IPS DF 19.7 (cell line): ENCODE measurements around the gene PIAS2.
A peak's percentile ranks its signal among the peaks of the same experiment; 100 is the strongest.
"Not testable (repeated sequence)": the region's sequence is repeated elsewhere in the genome, so short reads cannot be mapped to it uniquely, and the experiment has no call there.

Experiments
- DNase-seq: peaks from one replicate; pipeline ENCODE4 v3.0.0-alpha.2; 2013; ENCODE audit warnings: low read depth, low spot score

Gene PIAS2, protein sequence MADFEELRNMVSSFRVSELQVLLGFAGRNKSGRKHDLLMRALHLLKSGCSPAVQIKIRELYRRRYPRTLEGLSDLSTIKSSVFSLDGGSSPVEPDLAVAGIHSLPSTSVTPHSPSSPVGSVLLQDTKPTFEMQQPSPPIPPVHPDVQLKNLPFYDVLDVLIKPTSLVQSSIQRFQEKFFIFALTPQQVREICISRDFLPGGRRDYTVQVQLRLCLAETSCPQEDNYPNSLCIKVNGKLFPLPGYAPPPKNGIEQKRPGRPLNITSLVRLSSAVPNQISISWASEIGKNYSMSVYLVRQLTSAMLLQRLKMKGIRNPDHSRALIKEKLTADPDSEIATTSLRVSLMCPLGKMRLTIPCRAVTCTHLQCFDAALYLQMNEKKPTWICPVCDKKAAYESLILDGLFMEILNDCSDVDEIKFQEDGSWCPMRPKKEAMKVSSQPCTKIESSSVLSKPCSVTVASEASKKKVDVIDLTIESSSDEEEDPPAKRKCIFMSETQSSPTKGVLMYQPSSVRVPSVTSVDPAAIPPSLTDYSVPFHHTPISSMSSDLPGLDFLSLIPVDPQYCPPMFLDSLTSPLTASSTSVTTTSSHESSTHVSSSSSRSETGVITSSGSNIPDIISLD

DNA sequence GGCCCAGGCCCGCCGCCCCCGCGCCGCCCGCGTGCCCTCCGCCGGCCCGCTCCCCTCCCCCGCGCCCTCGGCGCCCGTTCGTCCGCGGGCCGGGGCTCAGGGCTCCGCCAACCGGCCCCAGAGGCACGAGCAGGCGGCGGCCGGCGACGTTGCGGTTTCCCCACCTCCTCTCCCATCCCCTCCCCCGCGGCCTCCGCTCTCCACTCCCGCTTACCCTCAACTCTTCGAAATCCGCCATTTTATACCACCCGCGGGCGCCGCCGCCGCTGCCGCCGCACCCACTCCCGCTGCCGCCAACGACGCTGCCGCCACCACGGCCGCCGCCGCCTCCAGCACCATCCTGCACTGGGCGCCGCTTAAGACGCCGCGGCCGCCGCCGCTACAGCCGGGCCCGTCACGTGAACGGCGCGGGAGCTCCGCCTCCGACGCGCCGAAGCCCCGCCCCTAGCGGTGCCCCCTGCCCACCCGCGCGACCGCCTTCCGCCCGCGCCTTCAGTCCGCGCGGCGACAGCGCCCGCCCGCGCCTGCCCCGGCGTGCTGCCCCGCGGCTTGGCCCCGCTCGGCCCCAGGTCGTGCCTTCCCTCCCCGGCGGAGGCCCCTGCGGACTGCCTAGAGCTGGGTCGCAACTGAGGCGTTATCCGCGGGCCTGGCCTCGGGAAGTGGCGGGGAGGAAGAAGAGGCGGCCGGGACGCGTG lies at the start of gene PIAS2, which contains the start of gene KATNAL2:
PIAS2 (minus strand) TSS at position 400 of the 695 bp plus-strand sequence; CDS start at position 238, 162 bp downstream.
KATNAL2 (plus strand) TSS at position 495 of the 695 bp plus-strand sequence. CDS start 29,271 bp downstream, outside the sequence.
- DNase-seq = no peak

DNA sequence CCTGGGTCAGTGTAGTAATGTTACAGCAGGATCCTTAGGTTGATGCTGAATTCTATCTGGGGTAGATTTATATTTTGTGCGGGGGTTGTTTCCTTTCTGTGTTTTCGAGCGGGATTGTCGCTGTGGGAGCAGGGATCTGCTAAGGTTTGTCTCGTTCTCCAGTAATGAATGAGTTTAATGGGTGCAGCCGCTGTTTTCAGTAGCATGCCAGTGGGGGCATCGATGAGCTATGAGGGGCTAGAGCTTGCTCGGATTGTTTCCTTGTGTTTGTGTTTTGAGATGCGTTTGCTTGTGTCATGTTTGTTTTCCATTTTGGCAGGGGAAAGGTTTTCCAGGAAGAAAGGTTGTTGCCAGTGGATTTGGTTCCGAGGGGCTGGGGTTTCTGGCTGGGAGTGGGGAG lies 49.0 kb upstream of the PIAS2 start:
- not testable (repeated sequence) for DNase-seq

DNA sequence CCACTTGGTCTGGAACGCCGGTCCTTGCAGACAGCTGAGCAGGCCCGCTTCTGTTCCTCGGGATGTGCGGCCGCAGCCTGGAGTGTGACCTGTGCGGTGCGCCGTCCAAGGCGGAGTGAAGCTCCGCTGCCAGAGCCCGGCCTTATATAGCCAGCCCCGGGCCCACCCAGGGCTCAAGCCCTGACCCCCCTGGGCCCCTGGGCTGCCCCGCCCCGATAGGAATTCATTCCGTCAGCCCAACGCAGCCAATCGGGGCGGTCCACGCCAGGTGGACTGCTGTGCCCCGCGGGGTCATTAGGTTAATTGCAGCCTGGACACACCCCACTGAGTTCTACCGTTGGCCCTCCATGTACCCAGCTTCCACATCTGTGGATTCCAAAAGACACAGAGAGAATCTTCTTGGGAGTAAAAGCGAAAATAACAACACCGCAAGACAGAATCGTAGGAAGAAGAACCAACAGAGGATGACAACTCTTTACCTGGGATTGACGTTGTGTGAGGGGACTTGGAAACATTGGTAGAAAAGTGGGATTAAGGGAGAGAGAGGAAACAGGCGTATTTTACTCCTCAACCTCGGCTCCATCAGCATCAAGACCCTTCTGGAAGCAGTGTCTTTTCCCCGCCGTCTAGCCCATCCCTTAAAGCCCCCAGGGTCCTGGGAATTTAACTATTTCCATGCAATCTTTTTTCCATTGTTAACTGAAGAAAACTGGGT lies 47.4 kb upstream of the PIAS2 start:
- not testable (repeated sequence) for DNase-seq

DNA sequence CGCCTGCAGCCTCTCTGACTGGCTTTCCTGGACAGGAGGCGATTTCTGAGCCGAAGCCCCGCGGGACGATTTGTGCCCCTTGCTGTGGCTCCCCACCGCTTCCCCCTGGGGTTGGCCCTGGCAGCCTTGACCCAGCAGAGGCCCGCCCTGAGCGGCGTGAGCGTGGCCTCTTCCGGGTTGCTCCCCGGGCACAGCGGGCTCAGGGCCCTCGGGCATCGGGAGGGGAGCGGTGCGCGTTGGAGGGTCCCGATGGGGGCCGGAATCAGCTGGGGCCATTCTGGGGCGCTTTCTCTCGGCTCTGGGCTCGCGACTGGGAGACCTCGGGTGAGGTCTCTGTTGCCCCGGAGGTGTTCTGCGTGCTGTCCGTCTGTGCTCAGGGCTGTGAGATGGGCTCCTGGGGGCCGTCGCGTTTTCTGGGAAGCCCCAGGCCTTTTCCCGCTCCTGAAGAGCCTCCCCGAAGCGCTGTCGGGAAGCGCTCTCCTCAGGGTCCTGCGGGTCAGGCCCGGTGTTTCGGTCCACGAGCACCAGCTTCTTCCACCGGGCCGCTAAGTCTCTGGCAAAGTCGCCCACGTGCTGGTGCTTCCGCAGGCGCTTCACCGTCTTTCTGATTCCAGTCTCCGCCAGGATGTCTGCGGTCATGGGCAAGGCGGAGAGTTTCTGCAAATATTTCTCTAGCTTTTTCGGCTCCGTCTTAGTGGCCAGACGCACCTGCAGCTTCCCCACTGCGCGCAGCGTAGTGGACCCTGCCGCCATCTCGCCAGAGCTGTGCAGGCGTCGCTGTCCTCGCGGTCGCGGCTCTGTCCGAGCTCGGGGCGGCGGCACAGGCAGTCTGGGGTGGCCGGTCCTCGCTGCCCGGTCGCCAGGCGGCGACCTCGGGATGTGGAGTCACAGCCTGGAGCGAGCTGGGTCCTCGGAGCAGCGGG lies 46.6 kb upstream of the PIAS2 start:
- not testable (repeated sequence) for DNase-seq

DNA sequence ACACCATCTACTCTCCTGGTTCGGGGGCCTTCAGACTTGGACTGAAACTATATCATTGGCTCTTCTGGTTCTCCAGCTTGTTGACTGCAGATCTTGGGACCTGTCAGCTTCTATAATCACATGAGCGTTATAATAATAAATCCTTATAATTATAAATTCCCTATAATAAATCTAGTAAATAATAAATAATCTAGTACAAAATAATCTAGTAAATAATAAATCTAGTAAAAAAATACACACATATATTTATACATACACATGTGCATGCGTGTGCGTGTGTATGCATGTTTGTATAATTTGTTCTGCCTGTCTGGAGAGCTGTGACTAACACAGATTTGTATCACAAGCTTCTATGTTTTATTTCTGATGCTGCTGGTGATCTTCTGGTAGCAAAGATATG lies 40.9 kb upstream of the PIAS2 start:
- no peak for DNase-seq

DNA sequence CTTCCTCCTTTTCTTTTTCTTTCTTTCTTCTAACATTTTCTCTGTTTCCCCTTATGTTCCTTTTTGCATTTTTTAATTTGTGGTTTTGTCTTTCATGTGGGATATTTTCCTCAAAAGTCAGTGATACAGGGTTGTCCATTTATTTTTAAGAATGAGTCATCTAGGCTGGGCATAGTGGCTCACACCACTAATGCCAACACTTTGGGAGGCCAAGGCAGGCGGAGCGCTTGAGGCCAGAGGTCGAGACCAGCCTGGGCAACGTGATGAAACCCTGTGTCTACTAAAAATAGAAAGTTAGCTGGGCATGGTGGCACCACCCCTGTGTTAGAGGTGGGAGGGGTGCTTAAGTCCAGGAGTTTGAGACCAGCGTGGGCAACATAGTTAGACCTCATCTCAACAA lies 35.9 kb upstream of the PIAS2 start:
- DNase-seq = no peak

DNA sequence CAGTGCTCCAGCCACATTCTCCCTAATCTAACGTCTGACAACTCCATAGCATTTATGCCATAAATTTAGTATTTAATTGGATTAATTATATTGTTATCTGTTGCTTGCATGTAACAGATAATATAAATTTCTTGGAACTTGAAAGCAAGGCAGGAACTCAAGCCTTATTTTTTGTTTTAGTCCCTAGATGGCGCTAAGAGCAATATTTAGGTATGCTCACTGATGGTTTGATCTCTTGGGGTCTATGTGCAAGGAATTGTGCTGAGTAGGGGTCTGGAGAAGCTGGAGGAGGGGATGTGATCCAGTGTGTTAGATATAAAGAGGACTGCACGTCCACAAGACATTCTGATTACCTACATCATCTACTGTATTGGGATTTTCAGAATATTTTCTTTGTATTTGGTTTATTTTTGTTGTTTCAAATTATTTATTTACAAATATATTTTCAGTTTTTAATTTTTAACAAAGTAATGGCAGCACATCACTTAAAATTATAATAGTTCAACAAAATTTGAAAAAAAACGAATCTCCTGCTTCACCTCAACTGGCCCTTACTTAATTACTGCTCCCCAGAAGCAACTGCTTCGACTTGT lies 32.9 kb upstream of the PIAS2 start:
- DNase-seq = no peak

DNA sequence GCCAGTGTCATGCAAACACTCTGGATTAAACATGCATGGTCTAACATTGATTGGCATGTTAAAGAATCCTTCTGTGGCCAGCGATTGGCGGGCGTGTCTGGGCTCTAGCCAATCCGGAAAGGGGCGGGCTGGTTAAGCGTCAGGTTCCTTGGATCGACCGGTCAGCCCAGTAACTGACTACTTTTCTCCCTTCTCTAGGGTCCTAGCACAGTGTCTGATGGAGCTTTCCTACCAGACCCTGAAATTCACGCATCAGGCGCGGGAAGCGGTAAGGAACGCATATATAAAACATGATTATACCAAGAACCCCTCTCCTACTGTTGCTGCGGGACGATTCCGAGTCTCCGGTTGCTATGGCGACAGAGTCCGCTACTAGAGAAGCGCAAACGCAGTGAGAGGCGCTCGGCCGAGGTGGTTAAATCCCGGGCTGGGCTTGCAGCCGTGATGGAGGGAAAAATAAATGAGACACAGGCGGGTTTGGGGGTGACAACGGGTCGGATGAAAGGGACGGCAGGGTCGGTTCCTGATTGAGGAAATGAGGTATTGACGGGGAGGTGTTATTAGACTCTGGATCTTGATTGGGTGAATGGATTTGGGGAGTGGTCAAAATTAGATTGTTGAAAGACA lies 29.5 kb upstream of the PIAS2 start:
- no peak for DNase-seq

DNA sequence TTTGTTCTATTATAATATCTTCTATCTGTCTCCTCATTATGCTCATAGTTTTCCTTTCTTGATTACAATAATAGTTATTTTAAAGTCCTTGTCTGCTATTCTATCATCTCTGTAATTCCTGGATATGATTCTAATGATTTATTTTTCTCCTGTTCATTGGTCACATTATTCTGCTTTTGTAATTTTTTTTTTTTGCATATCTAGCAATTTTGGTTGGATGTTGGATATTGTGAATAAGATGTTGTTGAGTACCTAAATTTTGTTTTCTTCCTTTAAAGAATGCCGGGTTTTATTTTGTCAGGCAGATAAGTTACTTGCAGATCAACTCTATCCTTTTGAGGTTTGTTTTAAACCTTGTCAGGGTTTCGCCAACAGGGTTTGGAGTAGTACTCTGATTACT lies 25.3 kb upstream of the PIAS2 start:
- DNase-seq = no peak

DNA sequence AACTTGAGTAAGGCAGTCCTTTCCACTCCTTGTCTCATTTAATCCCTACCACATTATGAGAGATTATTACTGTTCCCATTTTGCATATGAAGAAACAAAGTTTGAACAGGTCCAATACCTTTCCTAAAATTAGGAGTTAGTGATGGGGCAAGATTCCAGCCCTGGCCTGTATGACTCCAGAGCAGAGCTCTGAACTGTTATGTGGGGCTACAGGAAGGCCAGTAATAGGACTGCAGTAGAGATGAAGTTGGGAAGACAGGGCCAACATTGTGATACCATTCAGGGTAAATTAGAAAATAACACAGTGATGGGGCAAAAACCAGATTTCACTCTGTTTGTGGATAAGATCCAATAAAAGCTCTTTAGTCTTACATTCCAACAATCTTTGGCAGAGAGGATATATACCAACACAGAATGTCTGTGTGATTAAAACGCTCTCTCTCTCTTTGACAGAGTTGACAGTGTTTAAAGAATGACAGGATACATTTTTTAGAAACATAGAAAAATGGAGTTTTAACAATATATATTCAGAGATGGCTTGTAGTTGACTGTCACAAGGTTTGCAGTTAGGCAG lies 22.8 kb upstream of the PIAS2 start:
- DNase-seq = no peak

DNA sequence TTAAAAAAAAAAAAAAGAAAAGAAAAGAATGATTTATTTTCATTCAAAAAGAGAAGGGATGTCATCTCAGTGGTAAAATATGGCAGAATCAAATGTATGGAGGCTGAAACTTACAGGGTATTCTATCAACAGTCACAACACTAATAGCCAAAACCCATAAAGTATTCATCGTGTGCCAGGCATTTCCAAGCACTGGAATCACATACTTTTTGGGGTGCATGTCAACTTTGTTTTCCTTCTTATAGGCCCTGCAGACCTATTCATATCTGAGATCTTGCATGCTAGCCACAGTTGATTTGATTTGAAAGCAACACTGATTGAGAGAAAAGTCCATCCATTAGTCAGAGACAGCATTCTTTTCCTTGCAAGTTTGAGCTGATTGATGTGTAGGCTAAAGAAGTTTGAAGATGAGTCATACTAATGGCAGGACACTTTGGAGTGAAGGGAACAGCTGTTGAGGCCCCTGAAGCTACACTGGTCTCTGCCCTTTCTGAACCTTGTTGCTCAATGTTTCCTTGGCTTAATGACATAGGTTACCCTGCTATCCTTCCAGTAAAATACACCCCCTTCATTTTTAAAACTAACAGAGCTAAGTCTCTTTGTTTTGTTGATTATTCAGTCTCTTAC lies 22.1 kb upstream of the PIAS2 start:
- DNase-seq = no peak

DNA sequence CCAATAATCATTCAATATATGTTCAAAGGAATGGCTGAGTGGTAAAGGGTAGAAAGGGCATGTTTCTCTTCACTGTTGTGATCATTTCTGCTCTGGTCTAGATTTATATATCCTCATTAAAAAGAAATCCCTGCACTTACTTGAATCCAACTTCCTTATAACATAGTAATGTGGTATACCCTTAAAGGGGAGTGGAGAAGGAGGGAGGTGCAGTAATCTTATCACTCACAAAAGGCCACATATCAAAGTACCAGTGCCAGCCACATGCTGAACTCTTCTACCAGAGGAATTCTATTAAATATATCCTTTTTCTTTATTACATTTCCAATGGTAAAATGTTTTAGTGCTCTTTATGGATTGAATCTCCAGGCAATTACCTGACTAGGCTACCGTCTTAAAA lies 3.3 kb upstream of the PIAS2 start:
- DNase-seq = no peak

DNA sequence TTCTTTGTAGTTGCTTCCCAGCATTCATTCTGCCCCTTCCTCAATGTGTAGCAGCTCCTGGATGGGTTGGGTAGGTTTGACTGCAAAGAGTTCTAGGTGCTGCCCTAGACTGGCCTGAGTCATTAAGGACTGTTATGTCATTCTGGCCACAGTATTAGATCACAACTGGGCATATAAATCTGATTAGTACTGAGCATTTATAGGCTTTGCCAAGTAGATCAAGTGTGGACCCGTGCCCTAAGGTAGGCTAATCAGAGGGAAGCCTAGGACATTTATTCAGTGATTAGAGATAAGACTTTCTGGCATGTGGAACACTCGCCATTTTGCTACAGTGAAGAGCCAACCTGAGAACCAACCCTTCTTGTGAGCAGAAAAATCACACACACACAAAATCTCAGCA lies 2.8 kb upstream of the PIAS2 start:
- DNase-seq = no peak

DNA sequence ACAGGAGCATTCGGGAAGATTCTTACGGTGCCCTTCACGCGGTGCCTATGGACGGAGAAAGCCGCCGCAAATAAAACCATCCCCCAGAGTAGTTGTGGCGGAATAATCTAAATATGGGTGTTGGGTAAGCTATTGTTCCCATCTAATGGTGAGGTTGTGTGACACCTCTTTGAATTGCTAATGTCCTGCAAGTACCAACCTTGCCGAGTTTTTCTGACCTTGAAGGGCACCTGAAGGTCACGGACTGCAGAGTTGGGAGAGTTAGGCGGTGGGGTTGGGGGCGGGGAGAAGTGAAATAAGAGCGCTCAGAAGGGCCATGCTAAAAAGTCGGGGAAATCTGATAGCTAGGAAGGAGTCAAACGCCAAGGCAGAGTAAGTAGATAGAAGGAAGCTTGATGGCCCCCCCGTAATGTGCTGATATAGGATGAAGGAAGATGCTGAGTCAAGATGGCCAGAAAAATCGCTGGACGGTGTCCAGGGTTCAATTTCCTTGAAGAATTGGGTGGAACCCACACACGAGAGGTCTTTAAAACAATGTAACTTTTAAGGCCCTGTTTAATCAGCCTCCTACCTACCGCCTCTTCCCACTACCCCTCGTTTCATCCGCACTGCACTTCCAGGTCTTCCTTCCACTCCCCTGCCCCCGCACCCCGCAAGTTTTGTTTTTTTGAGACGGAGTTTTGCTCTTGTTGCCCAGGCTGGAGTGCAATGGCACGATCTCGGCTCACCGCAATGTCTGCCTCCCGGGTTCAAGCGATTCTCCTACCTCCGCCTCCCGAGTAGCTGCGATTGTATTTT lies 695 bp upstream of the PIAS2 start:
- peak; percentile 87 for DNase-seq

DNA sequence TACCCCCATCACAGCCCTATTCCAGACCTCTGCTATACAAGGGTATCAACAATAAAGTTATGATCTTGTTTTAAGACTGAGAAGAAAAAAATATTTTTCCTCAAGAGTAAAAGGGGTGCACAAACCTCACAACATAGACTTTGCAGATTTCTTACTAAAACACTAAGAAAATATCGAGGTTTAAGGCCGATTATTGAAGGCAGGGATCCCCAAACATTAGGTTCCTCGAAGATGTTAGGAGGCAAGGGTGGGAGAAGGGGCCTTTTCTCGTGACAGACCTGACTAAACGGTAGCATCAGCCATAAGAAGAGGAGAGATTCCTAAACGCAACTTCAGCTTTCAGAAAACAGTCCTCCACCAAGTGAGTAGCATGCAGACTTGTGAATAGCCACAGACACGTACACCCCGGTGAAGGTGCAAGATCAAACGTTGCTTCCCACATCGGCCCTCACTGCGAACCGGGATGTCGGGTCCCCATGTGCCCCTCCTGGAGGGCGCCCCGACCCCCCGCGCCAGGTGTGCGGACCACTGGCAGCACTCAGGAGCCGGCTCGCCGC lies 678 bp downstream of the PIAS2 start:
- DNase-seq = no peak

DNA sequence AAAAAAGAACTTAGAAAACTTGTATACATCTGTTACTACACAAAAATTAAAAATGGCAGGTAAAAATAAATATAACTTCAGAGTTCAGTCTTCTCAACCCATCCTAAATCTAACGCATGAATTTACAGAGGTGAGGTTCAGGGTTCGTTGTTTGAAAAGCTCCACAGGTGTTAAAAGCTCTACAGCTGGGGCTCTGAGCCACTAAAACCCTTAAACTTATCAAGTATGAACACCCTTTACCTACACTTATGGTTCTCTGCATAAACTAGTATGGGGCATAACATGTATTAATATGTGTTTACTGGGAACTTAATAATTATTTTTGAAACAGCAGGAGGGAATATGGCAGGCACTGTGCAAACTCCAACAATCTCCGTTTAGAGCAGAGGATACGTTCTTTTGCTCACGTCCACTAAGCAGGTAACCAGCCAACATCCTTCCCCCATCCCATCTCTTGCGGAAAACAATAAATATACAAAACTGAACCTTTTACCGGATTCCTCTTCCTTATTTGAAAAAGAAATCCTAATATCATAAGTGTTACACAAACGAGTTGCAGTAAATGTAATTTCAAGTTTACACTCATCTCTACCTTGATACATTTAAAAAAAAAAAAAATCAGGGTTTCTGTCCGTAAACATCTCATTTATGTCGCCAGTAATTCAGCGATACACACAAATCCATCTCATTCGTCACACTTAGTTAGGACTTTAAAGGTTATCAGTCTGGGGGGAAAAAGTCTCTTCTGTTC lies 1.3 kb downstream of the PIAS2 start:
- no peak for DNase-seq

DNA sequence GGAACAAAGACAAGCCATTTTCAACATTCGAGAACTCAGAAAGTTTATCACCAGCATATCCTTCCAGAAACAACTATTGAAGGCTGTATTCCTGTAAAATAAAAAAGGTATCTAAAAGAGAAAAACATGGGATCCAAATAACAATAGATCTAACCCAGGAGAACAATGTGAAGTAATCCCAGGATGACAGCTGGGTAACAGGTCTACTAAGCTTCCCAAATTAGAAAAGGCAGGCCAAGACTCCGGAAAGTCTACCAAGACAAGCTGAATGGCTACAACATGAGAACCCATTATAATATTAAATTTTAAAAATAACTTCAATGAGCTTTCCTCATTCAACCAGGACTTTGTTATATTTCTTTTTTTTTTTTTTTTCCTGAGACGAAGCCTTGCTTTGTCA lies 6.5 kb downstream of the PIAS2 start:
- no peak for DNase-seq
